Suppressor macrophage (primary cell): ENCODE results near the gene CCDC188.

ENCODE experiments used
- DNase-seq, 4 experiments: peaks; one replicate each; pipeline ENCODE4 v3.0.0-alpha.2; 2020 to 2022

The CCDC188 gene

DNA sequence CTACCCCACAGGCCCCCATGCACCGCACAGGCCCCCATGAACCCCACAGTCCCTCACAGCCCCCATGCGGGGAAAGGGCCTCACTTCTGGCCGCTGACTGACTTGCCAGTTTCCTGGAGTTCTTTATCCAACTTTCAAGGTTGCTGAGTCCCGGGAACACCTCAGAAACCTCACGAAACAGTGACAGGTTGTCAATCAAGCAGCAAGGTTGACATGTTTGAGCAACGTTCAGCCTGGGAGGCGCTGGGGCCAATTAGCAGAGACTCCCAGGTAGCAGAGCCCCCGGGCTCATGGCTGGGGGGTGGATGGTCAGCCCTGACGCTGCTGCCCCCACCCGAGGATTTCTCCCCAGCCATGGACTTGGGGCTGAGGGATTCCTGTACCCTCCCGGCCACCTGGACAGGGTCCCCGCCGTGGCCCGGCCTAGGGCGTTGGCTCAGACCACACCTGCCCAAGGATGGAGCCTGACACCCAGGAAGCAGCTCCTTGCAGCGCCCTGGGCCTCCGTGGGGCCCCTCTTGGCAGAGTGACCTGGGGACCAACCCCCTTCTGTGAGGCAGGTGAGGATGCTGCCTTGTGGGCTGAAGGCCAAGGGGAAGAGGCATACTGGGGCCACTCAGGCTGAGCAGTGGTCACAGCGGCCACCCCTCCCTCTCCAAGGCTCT lies 33.8 kb upstream of the CCDC188 start:
- no peak for DNase-seq

DNA sequence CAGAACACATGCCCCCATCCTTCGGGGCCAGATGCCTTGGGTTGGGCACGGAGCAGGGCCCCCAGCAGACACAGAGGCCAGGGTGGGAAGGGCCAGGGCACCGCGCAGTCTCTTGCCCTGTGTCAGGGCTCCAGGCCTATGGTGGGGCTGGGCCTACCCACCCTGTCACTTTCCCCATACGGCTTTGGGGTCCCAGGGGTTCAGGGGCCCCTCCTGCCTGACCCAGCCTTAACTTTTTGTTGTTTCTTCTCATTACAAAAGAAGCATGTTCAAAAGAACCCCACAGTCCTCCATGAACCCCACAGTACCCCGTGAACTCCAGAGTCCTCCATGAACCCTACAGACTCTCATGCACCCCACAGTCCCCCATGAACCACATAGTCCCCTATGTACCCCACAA lies 33.0 kb upstream of the CCDC188 start:
- no peak for DNase-seq

- DNase-seq, result no peak
Measured at GRCh38 chr22:20183101-20183500, 32.2 kb upstream of the CCDC188 start.

DNA sequence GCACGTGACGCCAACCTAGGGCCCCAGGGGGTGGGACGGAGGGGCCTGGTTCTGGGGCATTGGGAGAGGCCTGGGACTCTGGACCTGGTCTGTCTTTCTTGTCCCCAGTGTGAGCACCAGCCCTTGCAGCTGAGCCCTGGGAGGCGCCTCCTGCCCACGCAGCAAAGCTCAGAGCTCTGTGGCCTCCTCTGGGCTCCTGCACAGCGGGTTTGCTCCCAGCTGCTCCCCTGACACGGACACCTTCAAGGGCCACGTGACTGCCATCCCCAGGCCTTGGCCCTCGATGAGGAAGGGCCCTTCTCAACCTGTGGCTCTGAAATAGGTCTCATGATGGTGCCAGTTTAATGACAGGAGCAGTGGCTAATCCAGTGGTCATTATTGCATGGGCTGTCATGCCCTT lies 31.5 kb upstream of the CCDC188 start:
- peak in 3 of 4 experiments; percentile 12 to 54 (median 39) for DNase-seq

DNA sequence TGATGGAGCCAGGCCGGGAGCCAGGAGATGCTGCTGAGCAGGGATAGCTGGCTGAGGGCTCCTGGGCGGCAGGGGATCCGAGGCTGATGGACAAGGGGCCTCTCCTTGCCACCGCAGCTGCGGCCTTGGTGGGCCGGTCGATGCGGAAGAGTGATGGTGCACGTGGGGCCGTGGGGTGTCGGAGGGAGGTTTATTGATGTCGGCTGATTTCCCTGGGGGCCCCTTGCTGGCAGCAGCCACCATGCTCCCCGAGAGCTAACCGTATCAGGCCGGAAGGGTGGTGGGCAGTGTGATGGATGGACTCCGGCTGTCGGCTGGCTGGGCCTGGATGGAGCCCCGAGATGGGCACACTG lies 31.0 kb upstream of the CCDC188 start:
- no peak for DNase-seq

DNA sequence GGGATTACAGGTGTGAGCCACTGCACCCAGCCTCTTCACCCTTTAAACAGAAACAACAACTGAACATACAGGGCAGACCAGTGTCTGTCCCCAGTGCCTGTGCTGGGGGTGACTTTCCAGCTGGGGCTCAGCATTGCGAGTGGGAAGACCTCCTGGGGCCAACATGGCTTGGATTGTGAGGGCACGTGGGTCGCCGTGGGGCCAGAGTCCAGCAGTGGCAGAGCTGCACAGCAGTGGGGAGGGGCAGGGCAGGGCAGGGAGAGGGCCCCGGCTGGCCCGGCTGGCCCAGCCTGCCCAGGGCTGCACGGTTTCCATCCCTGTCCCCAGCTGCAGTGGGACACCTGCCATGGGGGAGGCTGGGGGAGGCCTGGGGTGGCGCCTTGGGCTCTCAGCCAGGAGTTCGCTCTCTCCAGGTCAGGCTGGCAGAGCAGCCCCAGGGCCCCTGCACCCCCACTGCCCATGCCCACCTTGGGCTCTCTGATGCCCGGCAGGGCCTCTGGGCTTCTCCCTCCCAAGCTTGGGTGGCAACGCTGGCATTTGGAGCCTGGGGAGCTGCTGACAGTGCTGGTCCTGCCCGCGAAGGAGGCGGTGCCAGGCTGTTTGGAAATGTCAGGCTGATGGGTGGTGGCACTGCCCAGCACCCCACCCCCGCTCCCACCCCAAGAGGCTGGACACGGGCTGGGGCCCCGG lies 30.5 kb upstream of the CCDC188 start:
- DNase-seq, result no peak

DNA sequence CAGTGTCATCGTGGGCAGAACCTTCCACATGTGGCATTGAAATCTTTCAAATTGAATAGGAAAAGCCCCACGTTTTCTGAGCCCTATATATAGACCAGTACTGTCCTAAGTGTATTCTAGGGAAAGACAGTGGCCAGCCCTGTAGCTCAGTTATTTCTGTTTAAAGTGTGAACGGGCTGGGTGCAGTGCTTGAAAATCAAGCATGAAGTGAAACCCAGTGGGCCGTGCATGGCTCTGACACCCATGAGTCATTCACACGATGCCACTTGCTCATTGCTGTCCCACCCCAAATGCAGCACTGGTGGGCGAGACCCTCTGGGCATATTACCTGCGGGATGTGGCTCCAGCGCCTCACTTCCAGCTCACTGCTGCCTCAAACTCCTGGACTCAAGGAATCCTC lies 29.8 kb upstream of the CCDC188 start:
- DNase-seq, result peak; percentile 39 to 57 (median 53)

GRCh38 chr22:20180245-20180630 lies 29.4 kb upstream of the CCDC188 start:
- peak in 1 of 4 experiments; percentile 42 for DNase-seq

GRCh38 chr22:20179455-20180244 lies 28.8 kb upstream of the CCDC188 start:
- DNase-seq, result no peak

DNA sequence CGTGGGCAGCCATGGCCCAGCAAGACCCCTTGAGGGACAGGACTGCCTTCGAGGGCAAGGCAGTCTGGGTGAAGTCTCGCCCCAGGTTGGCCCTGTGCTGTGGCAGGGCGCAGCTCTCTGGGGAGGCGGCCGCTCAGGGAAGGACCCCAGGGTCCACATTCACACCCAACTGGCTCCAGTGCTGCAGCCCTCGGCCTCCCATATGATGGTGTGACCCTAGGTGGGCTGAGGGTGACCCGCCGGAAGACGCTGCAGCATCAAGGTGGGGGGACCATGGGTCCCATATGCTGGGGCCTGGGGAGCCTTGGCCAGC lies 28.0 kb upstream of the CCDC188 start:
- DNase-seq, result no peak

DNA sequence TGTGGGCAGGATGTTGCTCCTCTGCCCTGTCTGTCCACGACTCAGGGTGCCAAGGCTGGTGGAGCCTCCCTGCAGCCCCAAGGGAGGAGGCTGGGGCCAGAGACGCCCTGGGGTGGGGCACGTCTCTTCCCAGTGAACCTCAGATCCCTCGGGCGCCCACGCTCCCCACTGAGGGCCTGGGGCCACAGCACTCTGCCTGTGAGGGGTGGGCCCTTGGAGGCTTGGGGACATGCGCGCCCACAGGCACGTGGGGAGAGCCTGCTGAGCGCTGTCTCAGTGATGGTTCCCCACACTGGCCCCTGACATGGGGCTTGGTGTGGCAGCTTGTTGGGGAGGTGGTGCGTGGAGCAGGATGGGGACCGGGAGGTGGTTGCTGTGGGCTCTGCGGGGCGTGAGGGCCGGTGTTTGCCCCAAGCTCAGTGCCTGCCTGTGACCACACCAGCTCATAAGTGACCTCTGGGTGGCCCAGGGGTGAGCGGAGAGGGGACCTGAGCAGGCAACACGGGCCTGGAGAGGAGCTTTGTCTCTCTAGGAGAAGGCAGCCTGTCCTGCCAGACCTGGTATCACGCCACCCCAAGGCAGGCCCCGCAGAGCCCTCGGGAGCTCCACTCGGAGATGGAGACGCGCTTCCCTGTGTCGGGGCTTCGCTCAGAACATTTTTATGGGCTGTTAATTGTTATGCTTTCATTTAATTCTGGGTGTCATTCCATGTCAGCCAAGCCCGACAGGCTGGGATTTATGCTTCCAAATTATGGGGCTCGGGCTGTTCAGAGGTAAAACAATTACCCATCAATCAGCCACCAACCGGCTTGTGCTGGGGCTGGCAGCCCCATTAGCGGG lies 27.4 kb upstream of the CCDC188 start:
- DNase-seq, result no peak

- no peak for DNase-seq
Measured at GRCh38 chr22:20177217-20177911, 26.5 kb upstream of the CCDC188 start.

DNA sequence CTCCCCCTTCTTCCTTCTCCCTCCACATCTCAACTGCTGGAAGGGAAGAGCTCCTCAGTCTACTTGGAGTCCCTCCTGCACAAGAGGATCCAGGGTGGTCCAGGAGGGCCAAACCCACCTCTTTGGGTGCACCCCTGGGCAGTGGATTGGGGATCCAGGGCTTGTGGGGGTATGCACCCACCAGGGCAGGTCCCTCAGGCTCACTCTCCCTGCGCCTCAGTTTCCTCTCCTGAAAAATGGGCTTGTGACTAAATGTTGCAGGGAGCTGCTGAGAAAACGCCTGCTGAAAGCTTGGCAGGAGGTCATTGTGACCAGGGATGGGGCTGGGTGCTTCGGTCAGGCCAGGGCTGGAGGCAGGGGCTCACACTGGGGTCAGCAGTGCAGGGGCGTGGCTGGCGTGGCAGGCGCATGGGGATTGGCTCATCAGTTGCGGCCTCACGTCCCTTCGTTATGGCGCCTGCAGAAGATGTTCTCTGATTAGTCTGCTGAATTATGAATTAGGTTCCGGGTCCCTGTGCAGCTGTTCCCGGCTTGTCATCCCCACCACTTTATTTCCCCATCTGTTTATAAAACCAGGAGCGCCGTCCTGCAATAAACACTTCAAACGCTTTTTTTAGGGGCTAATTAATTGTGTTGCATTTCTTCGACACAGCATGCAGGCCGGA lies 25.7 kb upstream of the CCDC188 start:
- no peak for DNase-seq

DNA sequence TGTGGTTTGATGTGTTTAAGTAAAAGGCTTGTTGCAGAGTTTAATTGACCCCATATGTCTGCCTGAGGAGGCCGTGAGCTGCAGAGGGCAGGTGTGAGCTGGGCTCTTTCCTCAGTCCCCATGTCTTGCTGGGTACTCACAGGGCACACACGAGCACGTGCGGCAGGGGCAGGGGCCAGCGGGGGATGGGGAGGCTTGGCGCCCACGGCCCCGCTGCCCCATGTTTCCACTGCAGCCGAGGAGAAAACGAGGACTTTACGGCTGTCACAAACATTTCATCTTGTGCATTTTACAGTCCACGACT lies 24.7 kb upstream of the CCDC188 start:
- no peak for DNase-seq

DNA sequence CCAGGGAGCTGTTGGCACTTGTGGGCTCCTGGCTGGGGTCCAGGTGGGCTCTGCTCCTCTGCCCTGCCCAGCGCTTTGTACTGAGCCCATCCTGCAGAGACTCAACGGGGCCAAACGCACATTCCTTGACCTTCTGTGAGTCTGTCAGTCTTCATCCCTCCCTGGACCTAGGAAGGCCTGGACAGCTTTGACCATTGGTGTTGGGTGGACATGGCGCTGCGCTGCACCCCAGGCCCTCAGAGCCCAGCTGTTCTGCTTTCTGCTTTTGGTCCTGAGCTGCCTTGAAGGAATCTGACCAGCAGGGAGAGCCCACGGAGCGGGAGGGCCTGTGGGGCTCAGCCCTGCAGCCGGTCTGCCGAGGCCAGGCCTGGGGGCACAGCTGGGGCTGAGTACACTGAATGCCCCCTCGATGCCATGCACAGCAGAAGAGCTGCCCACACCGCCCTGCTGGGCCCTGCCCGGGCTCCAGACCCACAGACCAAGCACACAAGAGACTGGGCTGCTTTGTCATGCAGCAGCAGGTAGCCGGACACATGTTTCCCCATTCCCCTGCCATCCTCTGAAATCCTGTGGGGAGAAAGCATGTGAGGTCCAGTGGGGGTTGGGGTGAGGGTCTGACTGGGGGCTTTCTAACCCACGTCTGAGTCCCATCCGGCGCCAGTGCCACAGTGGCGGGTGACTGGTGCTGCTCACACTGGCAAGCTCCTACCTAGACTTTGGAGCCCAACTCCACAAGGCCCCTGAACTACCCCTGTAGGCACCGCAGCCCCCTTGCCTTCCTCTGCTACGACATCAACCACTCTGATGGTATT lies 24.1 kb upstream of the CCDC188 start:
- peak in 2 of 4 experiments; percentile 32 to 40 for DNase-seq

- no peak for DNase-seq
Measured at GRCh38 chr22:20173772-20174171, 22.9 kb upstream of the CCDC188 start.

GRCh38 chr22:20173246-20173645 lies 22.4 kb upstream of the CCDC188 start:
- DNase-seq, result no peak

DNA sequence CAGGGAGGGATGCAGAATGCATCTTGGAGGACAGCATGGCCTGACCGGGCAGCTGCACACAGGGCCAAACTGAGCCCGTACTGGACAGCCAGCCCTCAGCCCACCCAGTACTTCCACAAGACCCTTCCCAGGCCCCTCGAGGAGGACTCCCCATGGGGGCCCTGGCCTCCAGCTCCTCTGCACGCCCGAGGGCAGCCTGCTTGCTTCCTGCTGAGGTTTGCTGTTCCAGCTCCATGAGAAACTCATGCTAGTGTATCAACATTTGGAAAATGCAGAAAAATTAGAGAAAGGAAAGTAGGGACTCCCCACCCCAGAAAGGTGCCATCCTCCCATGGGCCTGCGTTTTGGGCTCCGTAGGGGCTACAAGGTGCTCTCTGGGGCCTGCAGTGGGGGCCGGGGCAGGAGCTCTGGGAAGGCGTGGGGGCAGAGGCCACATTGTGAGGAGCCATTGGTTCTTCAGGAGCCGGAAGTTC lies 21.3 kb upstream of the CCDC188 start:
- no peak for DNase-seq

GRCh38 chr22:20171288-20172140 lies 20.7 kb upstream of the CCDC188 start:
- DNase-seq, result no peak

- no peak for DNase-seq
Measured at GRCh38 chr22:20170170-20170569, 19.3 kb upstream of the CCDC188 start.
